IMR-90 (cell line): ENCODE results near the gene FAM227B. TPM values are rescaled to one million over a fixed set of nuclear protein-coding genes. Genes with fewer than 3 reads are reported as not detected.

ENCODE experiments used
- ATAC-seq: fragments of 200-7000 bp; cut with Tn5 transposase; 2 replicates; pipeline ENCODE4 v1.9.1; 2020; ENCODE audit warnings: low read depth, mild to moderate bottlenecking, moderate library complexity
- BruUV-seq: library from RNA; stranded (reverse); fragments of 400-500 nt; replicated peaks from 2 replicates; lab custom pipeline; 2021; lab: Mats Ljungman, UMichigan
- CTCF ChIA-PET: fragments of 300-600 bp; formaldehyde crosslinking; extraction: SDS; loops from one replicate; lab custom pipeline; 2021; ENCODE audit warnings: antibody characterized with exemption; lab: Yijun Ruan, JAX
- POLR2A ChIA-PET: fragments of 300-600 bp; sonication (Branson Sonifier 250); formaldehyde crosslinking; loops from one replicate; lab custom pipeline; 2022; ENCODE audit warnings: antibody characterized with exemption; ENCODE audit not compliant: unreplicated experiment; lab: Charles Lee
- DNase-seq: peaks from one replicate; pipeline ENCODE4 v3.0.0; 2013
- H2AFZ ChIP-seq: replicated peaks from 2 replicates; pipeline ENCODE3; 2013; ENCODE audit warnings: low read length, mild to moderate bottlenecking; ENCODE audit not compliant: poor library complexity
- H2AK5ac ChIP-seq: 2 replicates; pipeline ENCODE4 v1.6.1; 2013; ENCODE audit warnings: low read depth, low read length, inconsistent platforms
- H2AK9ac ChIP-seq: replicated peaks from 2 replicates; pipeline ENCODE3; 2013; ENCODE audit warnings: mild to moderate bottlenecking, low read depth, low read length, moderate library complexity; ENCODE audit not compliant: poor library complexity
- H2BK120ac ChIP-seq: 2 replicates; pipeline ENCODE4 v1.6.1; 2013; ENCODE audit warnings: low read depth, low read length, inconsistent platforms
- H2BK15ac ChIP-seq: 3 replicates; pipeline ENCODE4 v1.6.1; 2013; ENCODE audit warnings: low read depth, low read length, inconsistent platforms
- H2BK20ac ChIP-seq: 2 replicates; pipeline ENCODE4 v1.6.1; 2013; ENCODE audit warnings: low read depth, mild to moderate bottlenecking, inconsistent platforms, low read length, moderate library complexity
- H2BK5ac ChIP-seq: 2 replicates; pipeline ENCODE4 v1.6.1; 2013; ENCODE audit warnings: mild to moderate bottlenecking, low read depth, low read length, inconsistent platforms; ENCODE audit not compliant: poor library complexity, severe bottlenecking
- H3K14ac ChIP-seq: replicated peaks from 2 replicates; pipeline ENCODE4 v1.6.1; 2013; ENCODE audit warnings: low read depth, low read length, inconsistent platforms
- H3K18ac ChIP-seq: 2 replicates; pipeline ENCODE4 v1.6.1; 2013; ENCODE audit warnings: low read depth, low read length, control low read depth
- H3K23ac ChIP-seq: 2 replicates; pipeline ENCODE4 v1.6.1; 2013; ENCODE audit warnings: low read depth, low read length, inconsistent platforms
- H3K27ac ChIP-seq: 2 replicates; pipeline ENCODE4 v1.5.1; 2013; ENCODE audit warnings: mild to moderate bottlenecking, control low read depth, low read length; ENCODE audit not compliant: insufficient read depth
- H3K27me3 ChIP-seq: 2 replicates; pipeline ENCODE4 v1.6.1; 2013; ENCODE audit warnings: low read length; ENCODE audit not compliant: control insufficient read depth, insufficient read depth
- H3K36me3 ChIP-seq: 2 replicates; pipeline ENCODE4 v1.6.1; 2013; ENCODE audit warnings: low read length, mixed read lengths; ENCODE audit not compliant: control insufficient read depth, insufficient read depth
- H3K4ac ChIP-seq: 2 replicates; pipeline ENCODE4 v1.6.1; 2013; ENCODE audit warnings: low read depth, low read length, inconsistent platforms
- H3K4me1 ChIP-seq: 2 replicates; pipeline ENCODE4 v1.6.1; 2013; ENCODE audit warnings: low read length, mixed read lengths; ENCODE audit not compliant: control insufficient read depth, insufficient read depth
- H3K4me2 ChIP-seq: 2 replicates; pipeline ENCODE4 v1.6.1; 2013; ENCODE audit warnings: low read depth, mild to moderate bottlenecking, control low read depth, low read length, moderate library complexity
- H3K4me3 ChIP-seq: 2 replicates; pipeline ENCODE4 v1.5.1; 2013; ENCODE audit warnings: low read depth, mild to moderate bottlenecking, control low read depth, low read length, moderate library complexity; ENCODE audit not compliant: insufficient read depth
- H3K56ac ChIP-seq: 2 replicates; pipeline ENCODE4 v1.6.1; 2013; ENCODE audit warnings: low read length, inconsistent platforms; ENCODE audit not compliant: insufficient read depth; ENCODE audit errors: extremely low read depth
- H3K79me1 ChIP-seq, 2 experiments: 2 replicates each; pipeline ENCODE4 v1.6.1; 2013; ENCODE audit warnings: low read length in 2 of 2, inconsistent platforms in 1 of 2, low read depth in 1 of 2
- H3K9ac ChIP-seq: 2 replicates; pipeline ENCODE4 v1.6.1; 2013; ENCODE audit warnings: low read depth, low read length, control low read depth
- H3K9me1 ChIP-seq: 2 replicates; pipeline ENCODE4 v1.6.1; 2013; ENCODE audit warnings: low read length, inconsistent platforms; ENCODE audit not compliant: insufficient read depth
- H3K9me3 ChIP-seq: 2 replicates; pipeline ENCODE4 v1.6.1; 2013; ENCODE audit warnings: low read length; ENCODE audit not compliant: control insufficient read depth, insufficient read depth
- H4K20me1 ChIP-seq: 2 replicates; pipeline ENCODE4 v1.6.1; 2013; ENCODE audit warnings: low read length, inconsistent platforms; ENCODE audit not compliant: insufficient read depth
- H4K5ac ChIP-seq: 2 replicates; pipeline ENCODE4 v1.6.1; 2013; ENCODE audit warnings: mild to moderate bottlenecking, low read depth, low read length, control low read depth
- H4K8ac ChIP-seq, 2 experiments: 2 replicates each; pipeline ENCODE4 v1.6.1; 2013; ENCODE audit warnings: low read depth in 2 of 2, low read length in 2 of 2, control low read depth in 1 of 2, inconsistent platforms in 1 of 2
- H4K91ac ChIP-seq: 2 replicates; pipeline ENCODE4 v1.6.1; 2013; ENCODE audit warnings: low read depth, low read length, inconsistent platforms; ENCODE audit not compliant: insufficient read depth
- BHLHE40 ChIP-seq: fragments of 150-350 bp; IDR thresholded peaks from 2 replicates; pipeline ENCODE4 v1.6.1; 2016; ENCODE audit warnings: mild to moderate bottlenecking, low read depth, low read length
- CEBPB ChIP-seq: IDR thresholded peaks from 2 replicates; pipeline ENCODE4 v1.6.1; 2012; ENCODE audit warnings: low read depth, low read length, improper control_type of control experiment
- CHD1 ChIP-seq: IDR thresholded peaks from 2 replicates; pipeline ENCODE4 v1.6.1; 2012; ENCODE audit warnings: low read depth, low read length, improper control_type of control experiment
- CTCF ChIP-seq: conservative IDR thresholded peaks from 2 replicates; pipeline ENCODE4 v1.5.1; 2012; ENCODE audit warnings: mild to moderate bottlenecking, low read depth, low read length, improper control_type of control experiment
- ELK1 ChIP-seq: fragments of 150-350 bp; IDR thresholded peaks from 2 replicates; pipeline ENCODE4 v1.6.1; 2016; ENCODE audit warnings: low read depth, mild to moderate bottlenecking, low read length, moderate library complexity, borderline replicate concordance
- FOS ChIP-seq: fragments of 150-350 bp; IDR thresholded peaks from 2 replicates; pipeline ENCODE4 v1.6.1; 2016; ENCODE audit warnings: low read depth, low read length
- MAFK ChIP-seq: IDR thresholded peaks from 2 replicates; pipeline ENCODE4 v1.6.1; 2012; ENCODE audit warnings: low read depth, low read length, improper control_type of control experiment
- MAZ ChIP-seq: IDR thresholded peaks from 2 replicates; pipeline ENCODE4 v1.6.1; 2012; ENCODE audit warnings: low read depth, mild to moderate bottlenecking, low read length, improper control_type of control experiment, moderate library complexity, borderline replicate concordance
- MXI1 ChIP-seq: IDR thresholded peaks from 2 replicates; pipeline ENCODE4 v1.6.1; 2012; ENCODE audit warnings: low read depth, mild to moderate bottlenecking, low read length, moderate library complexity, borderline replicate concordance
- NFE2L2 ChIP-seq: fragments of 150-350 bp; IDR thresholded peaks from 2 replicates; pipeline ENCODE4 v1.6.1; 2016; ENCODE audit warnings: low read depth, mild to moderate bottlenecking, low read length
- POLR2A ChIP-seq: IDR thresholded peaks from 2 replicates; pipeline ENCODE4 v1.6.1; 2012; ENCODE audit warnings: mild to moderate bottlenecking, low read depth, low read length
- RAD21 ChIP-seq: IDR thresholded peaks from 2 replicates; pipeline ENCODE4 v1.6.1; 2012; ENCODE audit warnings: low read length, improper control_type of control experiment
- RCOR1 ChIP-seq: IDR thresholded peaks from 2 replicates; pipeline ENCODE4 v1.6.1; 2012; ENCODE audit warnings: mild to moderate bottlenecking, low read length, improper control_type of control experiment; ENCODE audit not compliant: insufficient replicate concordance
- RFX5 ChIP-seq: IDR thresholded peaks from 2 replicates; pipeline ENCODE4 v1.8.0; 2012; ENCODE audit warnings: low read depth, mild to moderate bottlenecking, low read length, moderate library complexity
- SMC3 ChIP-seq: fragments of 150-350 bp; IDR thresholded peaks from 2 replicates; pipeline ENCODE4 v1.6.1; 2016; ENCODE audit warnings: low read depth, mild to moderate bottlenecking, antibody characterized with exemption, low read length, moderate library complexity
- USF2 ChIP-seq: fragments of 150-350 bp; IDR thresholded peaks from 2 replicates; pipeline ENCODE4 v1.6.1; 2017; ENCODE audit warnings: mild to moderate bottlenecking, antibody characterized with exemption, low read length, low read depth
- WGBS, 2 experiments: methylation state at CpG; one replicate each; pipeline versions ENCODE4 v1.1.5 to v1.1.7; 2013; ENCODE audit warnings: missing lambda C conversion rate in 2 of 2; ENCODE audit not compliant: insufficient read length in 1 of 2; ENCODE audit errors: extremely low coverage in 2 of 2; 5-methylcytosine and 5-hydroxymethylcytosine counted together
- dilution Hi-C: fragments of 300-500 bp; cut with HindIII; formaldehyde crosslinking; loops from one replicate; pipeline ENCODE4 v1.14.3; 2018; ENCODE audit warnings: low sequenced_read_pairs; ENCODE audit not compliant: unreplicated experiment
- in situ Hi-C: fragments of 300-500 bp; cut with MboI; formaldehyde crosslinking; loops from 3 replicates; pipeline ENCODE4 v1.14.3; 2019; ENCODE audit warnings: low sequenced_read_pairs, inconsistent platforms, mixed read lengths
- intact Hi-C: fragments of 100-400 bp; cut with micrococcal nuclease; formaldehyde crosslinking; loops from 2 replicates; pipeline ENCODE4 v1.10.0; 2022
- polyA plus RNA-seq, 3 experiments: library from polyadenylated mRNA; depleted of rRNA; stranded (reverse); fragments of >200 nt; gene quantifications; 2 replicates each; pipeline ENCODE4 v1.2.3, GENCODE V29; 2012; ENCODE audit warnings: low replicate concordance in 1 of 3
- total RNA-seq: library from RNA; depleted of rRNA; stranded (reverse); fragments of >200 nt; gene quantifications from 2 replicates; pipeline ENCODE4 v1.2.3, GENCODE V29; 2012

Gene FAM227B
- total and polyA plus RNA-seq, 2 of the 4 experiments (the other 2 are of a cell fraction), result 1.8 to 3.0 TPM

- H3K56ac ChIP-seq, result no peak overlapping the region
- no peaks in the 10 kb centered on the region for H4K20me1 ChIP-seq
- H2BK5ac ChIP-seq, result peak overlapping the region; percentile 74
- no peak overlapping the region for H4K91ac ChIP-seq
- peaks cover 16% of the 10 kb centered on the region for H3K36me3 ChIP-seq
- no peak overlapping the region for H3K14ac ChIP-seq
- no peak overlapping the region for H3K18ac ChIP-seq
- dilution Hi-C loops (no loop called here), intact Hi-C loops (no loop called here), in situ Hi-C loops (no loop called here)
- POLR2A ChIA-PET, result no interaction called here
- H2BK120ac ChIP-seq, result no peak overlapping the region
- no peak overlapping the region for H2AFZ ChIP-seq
- no peak for ATAC-seq
- peaks cover 3% of the 10 kb centered on the region; the same call in 1 of the 2 replicates for H3K4me1 ChIP-seq
- H3K27ac ChIP-seq, result no peak overlapping the region
- H3K9ac ChIP-seq, result no peak overlapping the region
- no peak overlapping the region for H3K4me3 ChIP-seq
- no peaks in the 10 kb centered on the region for H3K9me3 ChIP-seq
- H2BK15ac ChIP-seq, result no peak overlapping the region
- no TSS peak for BruUV-seq
- H3K4me2 ChIP-seq, result no peak overlapping the region
- no peak overlapping the region for H4K5ac ChIP-seq
- H2AK5ac ChIP-seq, result no peak overlapping the region
- no peak overlapping the region for H3K23ac ChIP-seq
- peak; percentile 43 for DNase-seq
- H3K27me3 ChIP-seq, result no peaks in the 10 kb centered on the region
- no peak overlapping the region for H3K4ac ChIP-seq
- H2BK20ac ChIP-seq, result no peak overlapping the region
- WGBS, 2 experiments, result no CpG with 5 or more reads among the region's 1 CpG
- TF ChIP-seq CTCF (no peak), FOS (no peak), RFX5 (no peak), USF2 (no peak), MXI1 (no peak), CHD1 (no peak), POLR2A (no peak), BHLHE40 (no peak), NFE2L2 (no peak), MAFK (no peak), ELK1 (no peak), CEBPB (no peak), SMC3 (no peak), RAD21 (no peak), MAZ (no peak), RCOR1 (no peak)
- no peak overlapping the region for H2AK9ac ChIP-seq
- H4K8ac ChIP-seq, result no peak overlapping the region
- CTCF ChIA-PET, result no interaction called here
- peaks cover 12 to 16% of the 10 kb centered on the region in 2 experiments for H3K79me1 ChIP-seq
- 0 out of 2 replicates have a peak, but pooled peaks cover 3% of the 10 kb centered on the region for H3K9me1 ChIP-seq
Measured at GRCh38 chr15:49473031-49473430, 147.6 kb downstream of the FAM227B start.
